Gastrocnemius medialis (tissue), 4 donors: Measurements from ENCODE around the gene MEIS1. TPM values are rescaled to one million over a fixed set of nuclear protein-coding genes. Genes with fewer than 3 reads are reported as not detected.
A peak's percentile ranks its signal among the peaks of the same experiment; 100 is the strongest.

ENCODE experiments used
- ATAC-seq, 2 donors: fragments of 150-250 bp; one replicate each; pipeline ENCODE4 v1.9.1; 2016
- DNase-seq, 2 donors: peaks; one replicate each; pipeline ENCODE4 v3.0.0-alpha.2; 2019
- H3K27ac ChIP-seq, 4 donors: fragments of 200-600 bp; sonication (generic); 1 replicate in 1 of 4; 2 replicates in 3 of 4; pipeline ENCODE4 v1.5.1; 2016 to 2018; ENCODE audit warnings: mild to moderate bottlenecking in 2 of 4, moderate library complexity in 1 of 4
- H3K27me3 ChIP-seq, 3 donors: fragments of 200-600 bp; sonication (generic) in 2 of 3; 1 replicate in 1 of 3; 2 replicates in 2 of 3; pipeline versions ENCODE4 v1.5.1 to v1.6.0; 2016 to 2019; ENCODE audit warnings: mild to moderate bottlenecking in 1 of 3, moderate library complexity in 1 of 3
- H3K36me3 ChIP-seq, 2 donors: fragments of 200-600 bp; sonication (generic) in 1 of 2; one replicate each; pipeline ENCODE4 v1.5.1; 2017 to 2018
- H3K4me1 ChIP-seq, 2 donors: fragments of 200-600 bp; sonication (generic) in 1 of 2; one replicate each; pipeline ENCODE4 v1.5.1; 2016 to 2017; ENCODE audit warnings: mild to moderate bottlenecking in 2 of 2
- H3K4me3 ChIP-seq, 4 donors: fragments of 200-600 bp; sonication (generic) in 3 of 4; 1 replicate in 1 of 4; 2 replicates in 3 of 4; pipeline ENCODE4 v1.5.1; 2016 to 2019; ENCODE audit warnings: mild to moderate bottlenecking in 2 of 4
- H3K9me3 ChIP-seq, 3 donors: fragments of 200-600 bp; sonication (generic) in 2 of 3; 1 replicate in 1 of 3; 2 replicates in 2 of 3; pipeline ENCODE4 v1.5.1; 2016 to 2019
- POLR2A ChIP-seq, 2 donors: fragments of 450-650 bp; IDR thresholded peaks; one replicate each; pipeline ENCODE4 v1.6.1; 2017; ENCODE audit warnings: antibody characterized with exemption in 2 of 2, mild to moderate bottlenecking in 2 of 2, moderate library complexity in 2 of 2
- in situ Hi-C, 4 donors: fragments of 200-750 bp; cut with MboI; loops; one replicate each; pipeline versions ENCODE4 v1.15.0 to v1.8.0; 2017; ENCODE audit warnings: low sequenced_read_pairs in 4 of 4
- intact Hi-C: fragments of 100-400 bp; cut with DNase I; formaldehyde crosslinking; loops from one replicate; pipeline ENCODE4 v1.15.1; 2023; ENCODE audit warnings: low total_unique reads
- total RNA-seq, 4 donors: library from RNA; depleted of rRNA; stranded (reverse); fragments of >200 nt; gene quantifications; one replicate each; pipeline versions ENCODE4 v1.1.0 to v1.2.3, GENCODE V29; 2016
- TF ChIP-seq, protein P1 (sequence below), 5 experiments: fragments of 450-650 bp in 3 of 5; fragments of 200-600 bp in 2 of 5; sonication (generic) in 2 of 5; IDR thresholded peaks in 4 of 5; conservative IDR thresholded peaks in 1 of 5; 1 replicate in 4 of 5; 2 replicates in 1 of 5; pipeline ENCODE4 v1.5.1; 2016 to 2019; ENCODE audit warnings: antibody characterized with exemption in 5 of 5, mild to moderate bottlenecking in 3 of 5, moderate library complexity in 3 of 5

Gene MEIS1
- total RNA-seq, 4 donors from 2014 or later: 1.3 to 8.2 (median 2.0) TPM

DNA sequence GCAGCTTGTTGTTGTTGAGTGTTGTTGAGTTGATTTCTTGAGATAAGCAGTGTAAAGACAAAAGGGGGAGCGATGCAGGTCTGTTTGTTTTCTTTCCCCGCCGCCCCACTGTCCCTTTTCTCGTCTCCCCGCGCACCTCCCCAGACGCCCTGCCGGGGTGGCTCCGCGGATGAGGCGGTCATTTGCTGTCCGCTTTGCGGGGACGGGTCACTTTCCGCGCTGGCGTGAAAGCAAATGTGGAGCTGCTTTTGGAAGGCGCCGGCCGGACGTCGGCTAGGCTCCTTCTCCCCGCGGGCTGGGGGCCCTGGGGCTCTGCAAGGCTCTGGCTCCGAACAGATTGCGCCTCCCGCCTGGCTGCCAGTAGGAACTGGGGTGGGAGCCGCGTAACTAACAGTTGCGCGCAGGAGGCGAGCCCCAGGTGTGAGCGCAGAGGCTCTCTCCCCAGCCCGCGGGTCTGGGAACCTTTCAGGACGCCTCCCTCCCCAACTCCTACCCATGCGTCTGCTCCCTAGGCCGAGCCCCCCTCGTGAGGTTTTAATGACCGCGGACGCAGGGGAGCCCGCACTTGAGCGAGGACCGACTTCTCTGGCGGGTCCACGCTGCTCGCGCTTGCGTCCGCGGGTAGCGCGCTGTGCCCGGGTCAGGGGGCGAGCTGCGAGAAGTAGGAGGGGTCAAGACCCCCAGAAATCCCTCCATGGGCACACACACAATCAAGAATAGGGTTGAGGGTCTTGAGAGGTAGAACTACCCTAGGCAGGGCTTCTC lies 146.6 kb downstream of the MEIS1 start:
- DNase-seq (no peak), ATAC-seq (no peak)
- Histone ChIP-seq H3K9me3 (no peaks in the 10 kb centered on the region), H3K4me1 (peaks cover 8 to 10% of the 10 kb centered on the region in 2 donors), H3K27me3 (peaks cover 91 to 99% (median 98%) of the 10 kb centered on the region in 3 donors), H3K4me3 (peak overlapping the region in 1 of 4 donors; percentile 14), H3K36me3 (no peaks in the 10 kb centered on the region), H3K27ac (no peak overlapping the region)
- TF ChIP-seq POLR2A (IDR thresholded peaks at IDR 0.05): no peak
- TF ChIP-seq, protein P1, sequence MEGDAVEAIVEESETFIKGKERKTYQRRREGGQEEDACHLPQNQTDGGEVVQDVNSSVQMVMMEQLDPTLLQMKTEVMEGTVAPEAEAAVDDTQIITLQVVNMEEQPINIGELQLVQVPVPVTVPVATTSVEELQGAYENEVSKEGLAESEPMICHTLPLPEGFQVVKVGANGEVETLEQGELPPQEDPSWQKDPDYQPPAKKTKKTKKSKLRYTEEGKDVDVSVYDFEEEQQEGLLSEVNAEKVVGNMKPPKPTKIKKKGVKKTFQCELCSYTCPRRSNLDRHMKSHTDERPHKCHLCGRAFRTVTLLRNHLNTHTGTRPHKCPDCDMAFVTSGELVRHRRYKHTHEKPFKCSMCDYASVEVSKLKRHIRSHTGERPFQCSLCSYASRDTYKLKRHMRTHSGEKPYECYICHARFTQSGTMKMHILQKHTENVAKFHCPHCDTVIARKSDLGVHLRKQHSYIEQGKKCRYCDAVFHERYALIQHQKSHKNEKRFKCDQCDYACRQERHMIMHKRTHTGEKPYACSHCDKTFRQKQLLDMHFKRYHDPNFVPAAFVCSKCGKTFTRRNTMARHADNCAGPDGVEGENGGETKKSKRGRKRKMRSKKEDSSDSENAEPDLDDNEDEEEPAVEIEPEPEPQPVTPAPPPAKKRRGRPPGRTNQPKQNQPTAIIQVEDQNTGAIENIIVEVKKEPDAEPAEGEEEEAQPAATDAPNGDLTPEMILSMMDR (IDR thresholded peaks at IDR 0.05 in 4 of 5, conservative IDR thresholded peaks at IDR 0.05 in 1 of 5): no peak
- intact Hi-C loops (loop anchor here (10.0 kb wide), 1 partner anchor 1063 kb away; no protein-coding TSS in a partner anchor), in situ Hi-C loops (loop anchor here in 2 of 4 donors (5.0 to 25.0 kb wide), 2 partner anchors 149 to 1256 kb away; no protein-coding TSS in a partner anchor)

DNA sequence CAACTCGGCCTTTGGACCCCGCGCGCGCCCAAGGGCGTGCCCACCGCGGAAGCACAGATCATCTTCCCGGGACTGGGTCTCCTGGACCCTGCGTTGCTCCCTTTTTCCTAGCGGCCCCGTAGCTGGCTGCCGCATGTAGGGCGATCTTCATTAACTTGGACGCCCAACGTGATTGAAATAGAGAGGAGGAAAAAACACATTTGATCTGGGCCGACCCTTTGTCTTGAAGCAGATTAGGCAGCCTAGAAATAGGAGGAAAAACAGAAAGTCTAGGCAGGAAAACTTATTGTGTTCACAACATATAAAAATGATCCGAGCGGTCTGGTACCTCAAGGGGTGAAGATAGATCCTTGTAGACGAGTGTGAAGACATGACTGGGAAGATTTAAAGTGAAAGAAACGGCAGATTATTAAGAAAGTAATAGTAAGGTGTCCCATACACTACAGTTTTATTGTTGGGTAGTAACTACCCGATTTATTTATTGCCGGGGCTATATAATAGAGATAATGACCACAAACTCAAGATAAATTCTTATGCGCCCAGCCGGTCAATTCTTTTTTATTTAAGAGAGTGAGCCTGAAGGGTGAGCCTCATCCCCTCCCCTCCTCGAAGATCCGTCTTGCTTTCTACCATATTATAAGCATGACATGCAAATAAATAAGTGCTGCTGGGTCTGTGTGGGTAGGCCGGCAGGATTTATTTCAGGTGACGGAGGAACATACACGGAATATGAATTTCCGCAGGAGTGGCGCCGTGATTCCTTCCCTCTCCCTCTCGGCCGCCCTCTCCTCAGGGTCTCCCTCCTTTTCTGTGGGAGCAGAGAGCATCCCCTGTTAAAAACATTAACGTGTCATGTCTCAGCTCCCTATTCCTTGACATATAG lies 147.4 kb downstream of the MEIS1 start:
- Histone ChIP-seq H3K36me3 (no peaks in the 10 kb centered on the region), H3K4me3 (peak overlapping the region in 1 of 4 donors; percentile 14), H3K9me3 (no peaks in the 10 kb centered on the region), H3K27me3 (peaks cover 83 to 92% (median 91%) of the 10 kb centered on the region in 3 donors), H3K4me1 (peaks cover 0 to 1% of the 10 kb centered on the region in 2 donors), H3K27ac (no peak overlapping the region)
- DNase-seq (no peak), ATAC-seq (no peak)
- in situ Hi-C loops (loop anchor here in 2 of 4 donors (5.0 to 25.0 kb wide), 2 partner anchors 150 to 1255 kb away; no protein-coding TSS in a partner anchor), intact Hi-C loops (loop anchor here (10.0 kb wide), 1 partner anchor 1062 kb away; no protein-coding TSS in a partner anchor)
- TF ChIP-seq, protein P1 (IDR thresholded peaks at IDR 0.05 in 4 of 5, conservative IDR thresholded peaks at IDR 0.05 in 1 of 5): no peak
- TF ChIP-seq POLR2A (IDR thresholded peaks at IDR 0.05): no peak

DNA sequence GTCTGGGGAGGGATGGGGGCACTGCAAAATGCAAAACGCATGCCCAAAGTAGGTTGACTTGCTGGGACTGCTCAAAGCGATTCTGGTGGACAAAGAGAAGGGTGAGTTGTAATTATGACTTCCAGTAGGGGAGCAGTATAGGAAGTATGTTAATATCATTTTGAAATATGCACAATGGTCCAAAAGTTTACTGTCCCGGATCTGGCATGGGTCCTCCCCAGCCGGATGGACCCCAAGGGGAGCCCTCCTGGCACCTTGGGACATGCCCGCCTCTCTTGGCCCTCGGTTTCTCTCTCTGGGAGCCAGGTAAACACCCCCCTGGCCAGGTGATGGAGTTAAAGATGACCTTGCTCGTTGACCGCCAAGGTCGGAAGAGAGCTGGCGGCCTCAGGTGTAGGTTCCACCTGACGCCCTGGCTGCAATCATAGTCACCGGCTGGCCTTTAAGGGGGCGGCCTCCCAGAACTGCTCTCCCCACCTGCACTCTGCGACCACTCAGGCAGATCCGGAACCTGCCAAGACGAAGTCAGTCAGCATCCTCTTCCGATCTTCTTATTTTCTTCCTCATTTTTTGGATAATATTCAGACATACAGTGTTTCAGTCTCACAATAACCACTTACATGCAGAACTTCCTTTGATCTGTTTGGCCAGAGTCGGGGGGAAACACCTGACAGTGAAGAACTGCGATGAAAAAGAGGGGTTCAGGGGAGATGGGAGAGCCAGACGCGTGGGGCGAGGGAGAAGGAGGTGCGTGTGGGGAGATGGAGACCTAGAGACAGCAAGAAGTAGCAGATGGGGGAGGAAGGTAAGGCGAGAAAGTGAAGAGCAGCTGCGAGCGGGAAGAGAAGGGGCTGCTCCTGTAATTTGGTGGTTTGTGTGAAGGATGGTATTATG lies 148.3 kb downstream of the MEIS1 start:
- DNase-seq (no peak), ATAC-seq (no peak)
- in situ Hi-C loops (loop anchor here in 2 of 4 donors (5.0 to 25.0 kb wide), 2 partner anchors 151 to 1254 kb away; no protein-coding TSS in a partner anchor), intact Hi-C loops (loop anchor here (10.0 kb wide), 1 partner anchor 1062 kb away; no protein-coding TSS in a partner anchor)
- TF ChIP-seq POLR2A (IDR thresholded peaks at IDR 0.05): no peak
- TF ChIP-seq, protein P1 (IDR thresholded peaks at IDR 0.05 in 4 of 5, conservative IDR thresholded peaks at IDR 0.05 in 1 of 5): no peak
- Histone ChIP-seq H3K27ac (no peak overlapping the region), H3K36me3 (no peaks in the 10 kb centered on the region), H3K4me3 (no peak overlapping the region), H3K27me3 (peaks cover 74 to 83% (median 82%) of the 10 kb centered on the region in 3 donors), H3K4me1 (no peaks in the 10 kb centered on the region), H3K9me3 (no peaks in the 10 kb centered on the region)

DNA sequence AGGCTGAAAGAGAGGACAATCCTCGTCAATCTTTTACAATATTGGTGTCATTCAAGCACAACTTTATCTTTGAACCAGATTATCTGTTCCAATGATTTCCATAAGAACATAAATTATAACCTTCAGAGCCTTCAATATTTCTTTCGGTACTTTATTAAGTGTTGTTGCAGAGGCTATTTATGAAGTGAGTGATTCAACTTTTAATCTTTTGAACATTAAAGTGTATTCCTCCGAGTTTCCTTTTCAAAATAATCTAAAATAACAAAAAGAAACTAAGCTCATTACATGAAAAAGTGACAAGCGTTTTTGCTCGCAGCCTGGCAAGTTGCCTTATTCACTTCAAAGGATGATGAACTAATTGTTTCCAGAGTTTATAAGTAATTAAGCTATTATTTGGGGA lies 149.0 kb downstream of the MEIS1 start:
- no peak overlapping the region for H3K27ac ChIP-seq
- no peak for ATAC-seq
- peaks cover 67 to 77% (median 75%) of the 10 kb centered on the region in 3 donors for H3K27me3 ChIP-seq
- in situ Hi-C loops (loop anchor here in 2 of 4 donors (5.0 to 25.0 kb wide), 2 partner anchors 152 to 1253 kb away; no protein-coding TSS in a partner anchor), intact Hi-C loops (loop anchor here (10.0 kb wide), 1 partner anchor 1061 kb away; no protein-coding TSS in a partner anchor)
- TF ChIP-seq, protein P1 (IDR thresholded peaks at IDR 0.05 in 4 of 5, conservative IDR thresholded peaks at IDR 0.05 in 1 of 5): no peak
- no peak for TF ChIP-seq POLR2A (IDR thresholded peaks at IDR 0.05)
- no peaks in the 10 kb centered on the region for H3K36me3 ChIP-seq
- H3K4me3 ChIP-seq: no peak overlapping the region
- H3K4me1 ChIP-seq: no peaks in the 10 kb centered on the region
- H3K9me3 ChIP-seq: no peaks in the 10 kb centered on the region
- DNase-seq: no peak
